OCI-LY1 (cell line): ENCODE data around the gene XPO4.

Experiments
- H2AFZ ChIP-seq: fragments of 200-600 bp; sonication (generic), shearing (Covaris generic); 2 replicates; pipeline ENCODE4 v1.6.0; 2014; ENCODE audit warnings: antibody characterized with exemption, mild to moderate bottlenecking, low read length
- H3F3A ChIP-seq: fragments of 200-600 bp; sonication (generic), shearing (Covaris generic); 2 replicates; pipeline ENCODE4 v1.6.0; 2014; ENCODE audit warnings: mild to moderate bottlenecking, antibody characterized with exemption, low read length, moderate library complexity; ENCODE audit not compliant: insufficient read depth
- H3K27ac ChIP-seq: fragments of 200-600 bp; sonication (generic); 2 replicates; pipeline ENCODE4 v1.5.1; 2014; ENCODE audit warnings: low read length, mixed run types, mild to moderate bottlenecking, low read depth; ENCODE audit not compliant: poor library complexity, severe bottlenecking
- H3K27me3 ChIP-seq: fragments of 200-600 bp; sonication (generic); 2 replicates; pipeline ENCODE4 v1.6.0; 2014; ENCODE audit warnings: antibody characterized with exemption, mild to moderate bottlenecking, low read length, moderate library complexity; ENCODE audit not compliant: insufficient read depth
- H3K36me3 ChIP-seq: fragments of 200-600 bp; sonication (generic); 2 replicates; pipeline ENCODE4 v1.6.1; 2014; ENCODE audit warnings: mild to moderate bottlenecking, antibody characterized with exemption, low read length, moderate library complexity, mixed read lengths; ENCODE audit not compliant: insufficient read depth
- H3K4me1 ChIP-seq: fragments of 200-600 bp; sonication (generic); 2 replicates; pipeline ENCODE4 v1.5.1; 2014; ENCODE audit warnings: mild to moderate bottlenecking, low read length, moderate library complexity; ENCODE audit not compliant: insufficient read depth, severe bottlenecking
- H3K4me2 ChIP-seq: fragments of 200-600 bp; sonication (generic), shearing (Covaris generic); 2 replicates; pipeline ENCODE4 v1.6.1; 2014; ENCODE audit warnings: low read length
- H3K4me3 ChIP-seq: fragments of 200-600 bp; sonication (generic); 2 replicates; pipeline ENCODE4 v1.5.1; 2014; ENCODE audit warnings: low read length, low read depth, mild to moderate bottlenecking, mixed read lengths; ENCODE audit not compliant: poor library complexity, severe bottlenecking
- H3K79me2 ChIP-seq: fragments of 200-600 bp; shearing (Covaris generic); 2 replicates; pipeline ENCODE4 v1.6.1; 2016; ENCODE audit warnings: mixed run types, low read length, mixed read lengths; ENCODE audit not compliant: insufficient read depth
- H3K9ac ChIP-seq: fragments of 200-600 bp; sonication (generic), shearing (Covaris generic); 2 replicates; pipeline ENCODE4 v1.6.1; 2014; ENCODE audit warnings: mild to moderate bottlenecking, low read length, mixed read lengths
- H3K9me2 ChIP-seq: fragments of 200-600 bp; sonication (generic), shearing (Covaris generic); 2 replicates; pipeline ENCODE4 v1.6.1; 2014; ENCODE audit warnings: low read depth, mild to moderate bottlenecking, low read length, mixed read lengths
- H3K9me3 ChIP-seq: fragments of 200-600 bp; shearing (Covaris generic); 2 replicates; pipeline ENCODE4 v1.6.1; 2014; ENCODE audit warnings: low read length, mixed read lengths
- H4K20me1 ChIP-seq: fragments of 200-600 bp; sonication (generic), shearing (Covaris generic); 2 replicates; pipeline ENCODE4 v1.6.0; 2016; ENCODE audit warnings: mild to moderate bottlenecking, low read length; ENCODE audit not compliant: insufficient read depth
- CTCF ChIP-seq: fragments of 200-600 bp; sonication (generic), shearing (Covaris generic); IDR thresholded peaks from 2 replicates; pipeline ENCODE4 v1.5.1; 2017; ENCODE audit warnings: mild to moderate bottlenecking, antibody characterized with exemption, low read length, moderate library complexity, mixed read lengths
- EZH2 ChIP-seq: fragments of 200-600 bp; sonication (generic), shearing (Covaris generic); IDR thresholded peaks from 2 replicates; pipeline ENCODE4 v1.8.0; 2017; ENCODE audit warnings: borderline replicate concordance, mixed run types, mild to moderate bottlenecking, antibody characterized with exemption, low read length, moderate library complexity, mixed read lengths

XPO4 gene

GRCh38 chr13:20775961-20776360 is 126.6 kb downstream of the XPO4 start:
- Histone ChIP-seq H3K27ac (no peak overlapping the region), H3K9me3 (no peaks in the 10 kb centered on the region), H2AFZ (no peak overlapping the region), H3K4me3 (no peak overlapping the region), H3K9ac (no peak overlapping the region), H3K9me2 (no peaks in the 10 kb centered on the region), H4K20me1 (no peaks in the 10 kb centered on the region), H3K27me3 (no peaks in the 10 kb centered on the region), H3F3A (peaks cover 5% of the 10 kb centered on the region; the same call in 1 of the 2 replicates), H3K4me1 (peaks cover 19% of the 10 kb centered on the region), H3K4me2 (no peak overlapping the region), H3K79me2 (no peaks in the 10 kb centered on the region), H3K36me3 (peaks cover 20% of the 10 kb centered on the region)
- TF ChIP-seq EZH2 (no peak), CTCF (no peak)

GRCh38 chr13:20774746-20775145 is 127.8 kb downstream of the XPO4 start:
- Histone ChIP-seq H3K9ac (no peak overlapping the region), H3K4me2 (no peak overlapping the region), H3K4me1 (peaks cover 19% of the 10 kb centered on the region), H3F3A (peaks cover 5% of the 10 kb centered on the region; the same call in 1 of the 2 replicates), H3K9me3 (peaks cover 3% of the 10 kb centered on the region; the same call in 1 of the 2 replicates), H3K36me3 (peaks cover 30% of the 10 kb centered on the region), H3K27ac (no peak overlapping the region), H3K9me2 (no peaks in the 10 kb centered on the region), H3K4me3 (no peak overlapping the region), H2AFZ (no peak overlapping the region), H4K20me1 (no peaks in the 10 kb centered on the region), H3K79me2 (no peaks in the 10 kb centered on the region), H3K27me3 (no peaks in the 10 kb centered on the region)
- no peak for TF ChIP-seq CTCF
- no peak for TF ChIP-seq EZH2

- Histone ChIP-seq H3K27ac (peak within 1 kb of the TSS; percentile 81), H3K36me3 (peaks cover 33% of the 10 kb centered on the region)
- TF ChIP-seq EZH2 (no peak), CTCF (no peak)
Measured at GRCh38 chr13:20773194-20774080, 129.1 kb downstream of the XPO4 start, which contains the start of gene EEF1AKMT1. Gene EEF1AKMT1, minus strand, starts transcription at chr13:20773961. Its CDS starts 16,363 bp downstream, at chr13:20757598.

More at GRCh38 chr13:20773194-20774080, 129.1 kb downstream of the XPO4 start, which contains the start of gene EEF1AKMT1:
- peak within 1 kb of the TSS; percentile 76 for H3K4me3 ChIP-seq
- peaks cover 5% of the 10 kb centered on the region; the same call in 1 of the 2 replicates for H3F3A ChIP-seq
- no peaks in the 10 kb centered on the region for H3K27me3 ChIP-seq
- peaks cover 19% of the 10 kb centered on the region for H3K4me1 ChIP-seq
- peaks cover 3% of the 10 kb centered on the region; the same call in 1 of the 2 replicates for H3K9me3 ChIP-seq
- peak within 1 kb of the TSS; percentile 85 for H3K9ac ChIP-seq
- H4K20me1 ChIP-seq = no peaks in the 10 kb centered on the region
- no peaks in the 10 kb centered on the region for H3K9me2 ChIP-seq
- H3K4me2 ChIP-seq = peak within 1 kb of the TSS; percentile 77
- no peak within 1 kb of the TSS for H2AFZ ChIP-seq
- H3K79me2 ChIP-seq = no peaks in the 10 kb centered on the region
